OCI-LY3 (cell line): ENCODE measurements around the gene EFR3B.

Experiments
- EZH2phosphoT487 ChIP-seq: fragments of 200-600 bp; shearing (Covaris generic); IDR thresholded peaks from 2 replicates; pipeline ENCODE4 v1.6.1; 2018; ENCODE audit warnings: antibody characterized with exemption, mixed run types, low read depth
- TF ChIP-seq, protein P1 (sequence below): fragments of 200-600, 300-600 bp; sonication (generic); IDR thresholded peaks from 2 replicates; pipeline ENCODE4 v1.5.1; 2014; ENCODE audit warnings: antibody characterized with exemption, low read length, low read depth

DNA sequence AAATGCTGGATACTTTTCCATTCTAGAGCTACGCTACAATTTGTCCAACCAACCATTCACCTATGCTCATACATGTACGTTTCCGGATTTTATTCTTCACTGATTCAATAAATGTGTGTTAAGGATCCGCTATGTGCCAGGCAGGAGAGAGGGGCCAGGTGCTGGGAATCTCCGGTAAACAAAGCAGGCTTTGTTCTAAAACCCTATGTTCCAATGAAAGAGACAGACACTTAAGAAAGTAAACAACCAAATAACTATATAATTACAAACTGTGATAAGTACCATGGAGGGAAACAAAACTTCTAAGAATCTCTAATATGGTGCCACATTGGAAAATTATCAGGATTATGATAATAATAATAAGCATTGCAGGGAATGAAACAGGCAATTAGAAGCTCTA, 148.7 kb downstream of the EFR3B start:
- TF ChIP-seq, protein P1, sequence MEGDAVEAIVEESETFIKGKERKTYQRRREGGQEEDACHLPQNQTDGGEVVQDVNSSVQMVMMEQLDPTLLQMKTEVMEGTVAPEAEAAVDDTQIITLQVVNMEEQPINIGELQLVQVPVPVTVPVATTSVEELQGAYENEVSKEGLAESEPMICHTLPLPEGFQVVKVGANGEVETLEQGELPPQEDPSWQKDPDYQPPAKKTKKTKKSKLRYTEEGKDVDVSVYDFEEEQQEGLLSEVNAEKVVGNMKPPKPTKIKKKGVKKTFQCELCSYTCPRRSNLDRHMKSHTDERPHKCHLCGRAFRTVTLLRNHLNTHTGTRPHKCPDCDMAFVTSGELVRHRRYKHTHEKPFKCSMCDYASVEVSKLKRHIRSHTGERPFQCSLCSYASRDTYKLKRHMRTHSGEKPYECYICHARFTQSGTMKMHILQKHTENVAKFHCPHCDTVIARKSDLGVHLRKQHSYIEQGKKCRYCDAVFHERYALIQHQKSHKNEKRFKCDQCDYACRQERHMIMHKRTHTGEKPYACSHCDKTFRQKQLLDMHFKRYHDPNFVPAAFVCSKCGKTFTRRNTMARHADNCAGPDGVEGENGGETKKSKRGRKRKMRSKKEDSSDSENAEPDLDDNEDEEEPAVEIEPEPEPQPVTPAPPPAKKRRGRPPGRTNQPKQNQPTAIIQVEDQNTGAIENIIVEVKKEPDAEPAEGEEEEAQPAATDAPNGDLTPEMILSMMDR = no peak
- TF ChIP-seq EZH2phosphoT487 = no peak
